Glomerular visceral epithelial cell (primary cell): ENCODE results near the gene NTM.
A peak's percentile ranks its signal among the peaks of the same experiment; 100 is the strongest.

Source experiments
- DNase-seq: peaks from one replicate; pipeline ENCODE4 v3.0.0-alpha.2; 2016; ENCODE audit errors: extremely low spot score

The NTM gene

DNA sequence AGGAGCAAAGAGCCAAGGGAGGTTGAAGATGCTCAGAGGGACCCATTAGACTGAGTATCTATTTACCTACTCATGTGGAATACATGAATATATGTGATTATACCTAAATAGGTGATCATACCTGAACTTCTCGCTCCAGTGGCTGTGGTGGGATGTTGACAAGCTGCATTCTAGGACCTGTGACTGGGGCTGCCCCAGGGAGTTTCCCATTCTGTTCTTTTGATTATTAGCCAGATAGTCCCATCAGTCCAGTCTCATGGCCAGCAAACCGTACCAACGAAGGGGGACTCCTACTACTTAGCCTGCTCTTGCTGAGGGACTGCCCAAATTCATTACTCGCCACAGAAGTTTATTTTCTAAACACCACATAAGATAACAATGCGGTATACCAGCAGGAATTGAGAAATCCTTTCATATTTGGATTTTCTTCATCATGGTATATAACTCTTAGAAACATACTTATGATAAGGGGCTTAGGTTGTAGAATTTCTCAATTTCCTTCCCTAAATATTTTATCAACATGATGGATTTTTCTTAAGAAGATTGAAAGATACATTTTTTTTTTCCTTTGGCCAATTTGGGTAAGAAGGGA is 273.9 kb downstream of the NTM start:
- no peak for DNase-seq

- DNase-seq, result no peak
These were observed 274.8 kb downstream of the NTM start for GRCh38 chr11:131645237-131645636.

GRCh38 chr11:131649856-131650255 is 279.4 kb downstream of the NTM start:
- no peak for DNase-seq

DNA sequence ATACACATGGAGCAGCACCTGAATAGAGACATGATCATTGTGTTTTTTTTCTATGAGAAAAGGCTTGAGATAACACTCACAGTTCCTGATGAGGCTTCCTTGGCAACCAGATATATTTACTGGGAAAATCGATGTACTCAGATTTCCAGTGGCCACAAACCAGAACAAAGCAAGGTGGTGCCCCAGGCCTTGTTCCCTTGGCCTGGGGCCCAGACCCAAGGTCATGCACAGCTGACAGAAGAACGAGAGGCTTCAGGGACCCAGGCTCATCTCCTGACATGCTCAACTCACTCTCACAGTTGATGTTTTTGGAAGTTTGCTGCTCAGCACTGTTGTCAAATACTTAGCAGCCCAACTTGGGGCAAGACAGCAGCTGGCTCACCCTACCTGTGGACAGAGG is 281.8 kb downstream of the NTM start:
- no peak for DNase-seq

- no peak for DNase-seq
These were observed 282.8 kb downstream of the NTM start for GRCh38 chr11:131653260-131653659.

DNA sequence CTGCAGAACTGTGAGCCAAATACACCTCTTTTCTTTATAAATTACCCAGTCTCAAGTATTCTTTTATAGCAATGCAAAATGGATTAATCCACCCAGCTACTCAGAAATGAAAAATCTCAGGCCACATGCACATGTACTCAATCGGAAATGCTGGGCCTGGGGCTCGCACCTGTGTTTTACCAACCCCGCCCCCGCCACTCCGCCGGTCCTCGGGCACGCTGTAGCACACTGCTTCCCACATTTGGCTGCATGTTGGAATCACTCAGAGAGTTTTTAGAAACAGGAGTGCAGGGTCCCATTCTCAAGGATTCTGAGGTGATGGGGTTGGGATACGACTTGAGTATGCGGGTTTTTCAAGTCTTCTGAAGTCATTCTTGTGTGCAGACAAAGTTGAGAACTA is 284.4 kb downstream of the NTM start:
- DNase-seq, result no peak

- DNase-seq, result no peak
These were observed 285.9 kb downstream of the NTM start for GRCh38 chr11:131656179-131656838.

GRCh38 chr11:131656839-131657211 is 286.4 kb downstream of the NTM start:
- DNase-seq, result no peak

GRCh38 chr11:131658414-131658813 is 288.0 kb downstream of the NTM start:
- DNase-seq, result no peak

- peak; percentile 28 for DNase-seq
These were observed 288.5 kb downstream of the NTM start for GRCh38 chr11:131658952-131659351.

GRCh38 chr11:131659931-131660330 is 289.5 kb downstream of the NTM start:
- no peak for DNase-seq

DNA sequence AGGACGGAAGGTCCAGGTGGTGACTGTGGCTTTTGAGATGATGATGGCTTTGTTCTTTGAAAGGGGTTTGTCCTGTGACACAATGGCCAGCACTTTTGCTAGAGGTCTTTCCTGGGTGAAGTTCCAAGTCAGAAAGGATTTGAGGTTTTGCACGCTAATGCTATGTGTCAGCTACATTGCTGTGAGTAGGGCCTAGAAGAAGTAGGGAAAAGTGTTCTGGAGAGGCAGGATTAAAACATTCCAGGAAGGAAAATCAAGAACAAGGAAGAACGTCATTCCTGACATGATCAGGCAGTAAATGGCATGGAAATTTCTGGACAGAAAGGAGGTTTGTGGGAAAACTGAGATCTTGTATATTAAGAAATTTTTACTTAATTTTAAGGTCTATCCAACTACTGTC is 290.7 kb downstream of the NTM start:
- peak; percentile 46 for DNase-seq

DNA sequence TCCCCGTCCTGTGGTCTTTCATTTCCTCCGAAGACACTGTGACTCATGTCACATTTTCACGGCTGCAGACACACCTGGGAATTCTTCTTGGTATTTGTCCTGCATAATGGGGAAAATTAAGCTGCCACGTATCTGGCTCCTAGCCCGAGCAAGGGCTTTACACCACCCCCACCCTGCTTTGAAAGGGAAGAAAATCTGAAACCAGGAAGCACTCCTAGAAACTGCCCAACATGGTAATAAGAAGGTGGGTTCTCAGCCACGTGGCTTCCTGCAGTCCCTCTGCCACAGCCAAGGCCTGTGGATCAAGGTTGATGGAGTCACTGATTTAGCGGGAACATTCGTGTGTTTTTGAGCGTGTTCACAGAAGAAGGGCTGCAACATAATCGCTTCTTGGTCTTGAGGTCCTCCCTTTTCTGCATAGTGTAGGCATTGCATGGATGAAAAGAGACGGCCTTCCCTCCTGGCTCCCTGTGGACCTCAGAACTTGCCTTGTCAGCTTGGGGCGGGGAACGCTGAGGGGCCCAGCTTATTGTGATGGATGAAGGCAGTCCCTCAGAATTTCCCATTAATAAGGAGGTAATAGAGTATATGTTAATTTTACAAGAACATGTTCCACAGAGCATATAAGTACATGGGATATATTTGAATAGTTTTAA is 292.0 kb downstream of the NTM start:
- peak; percentile 19 for DNase-seq

- no peak for DNase-seq
These were observed 292.6 kb downstream of the NTM start for GRCh38 chr11:131662993-131663392.

DNA sequence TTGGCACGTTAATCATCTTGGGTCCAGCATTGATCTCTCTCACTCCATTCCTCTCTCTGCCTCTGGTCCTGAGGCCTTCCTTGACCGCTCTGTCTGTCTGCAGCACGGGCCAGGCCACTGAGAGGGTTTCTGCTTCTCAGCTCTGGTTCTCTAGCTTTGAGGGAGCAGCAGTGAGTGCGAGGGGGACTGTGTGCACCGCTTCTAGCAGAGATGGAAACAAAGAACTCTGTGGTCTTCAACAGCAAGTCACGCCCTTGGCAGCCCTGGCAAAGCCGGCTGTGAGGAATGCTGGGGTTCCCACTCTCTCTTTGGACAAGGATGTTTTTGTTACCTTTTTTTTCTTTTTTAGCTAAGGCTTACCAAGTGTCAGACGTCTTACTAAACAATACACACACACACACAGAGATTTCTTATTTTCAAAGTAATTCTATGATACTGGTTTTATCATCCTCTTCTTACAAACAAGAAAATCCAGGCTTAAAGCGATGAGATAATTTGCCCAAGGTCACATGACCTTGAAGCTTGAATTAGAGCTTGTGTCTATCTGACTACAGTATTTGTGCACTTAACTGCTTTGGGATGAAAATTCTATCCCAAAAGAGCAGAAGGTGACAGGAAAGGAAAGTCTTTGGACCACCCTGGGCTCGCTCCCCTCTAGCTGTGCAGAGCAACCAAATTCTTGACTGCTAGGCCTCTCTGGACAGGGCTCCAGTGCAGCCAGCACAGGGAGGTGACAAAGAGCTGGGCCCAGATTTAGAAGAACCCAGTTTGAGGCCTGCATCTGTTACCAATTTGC is 293.2 kb downstream of the NTM start:
- no peak for DNase-seq

GRCh38 chr11:131664293-131664692 is 293.9 kb downstream of the NTM start:
- DNase-seq, result no peak

- no peak for DNase-seq
These were observed 294.4 kb downstream of the NTM start for GRCh38 chr11:131664816-131665215.

DNA sequence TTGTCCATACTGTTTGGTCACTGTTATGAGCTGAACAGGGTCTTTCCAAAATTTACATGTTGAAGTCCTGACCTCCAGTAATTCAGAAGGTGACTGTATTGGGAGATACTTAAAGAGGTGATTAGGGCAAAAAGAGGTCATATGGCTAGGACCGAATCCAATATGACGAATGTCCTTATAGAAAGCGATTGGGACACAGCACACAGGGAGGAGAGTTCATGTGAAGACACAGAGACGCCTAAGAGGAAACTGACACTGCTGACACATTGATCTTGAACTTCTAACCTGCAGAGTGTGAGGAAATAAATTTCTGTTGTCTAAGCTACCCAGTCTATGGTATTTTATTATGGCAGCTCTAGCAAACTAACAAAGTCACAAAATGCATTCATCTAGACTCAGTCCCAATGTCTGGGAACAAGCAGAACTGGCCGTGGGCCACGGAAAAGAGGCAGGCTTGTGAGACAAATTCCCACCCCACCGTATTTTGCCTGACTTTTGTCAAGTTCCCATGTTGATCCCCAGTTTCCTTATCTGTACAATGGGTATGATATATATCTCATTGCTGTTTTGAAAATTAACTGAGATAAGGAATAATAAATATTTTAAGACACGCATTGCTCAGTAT is 295.0 kb downstream of the NTM start:
- DNase-seq, result no peak

DNA sequence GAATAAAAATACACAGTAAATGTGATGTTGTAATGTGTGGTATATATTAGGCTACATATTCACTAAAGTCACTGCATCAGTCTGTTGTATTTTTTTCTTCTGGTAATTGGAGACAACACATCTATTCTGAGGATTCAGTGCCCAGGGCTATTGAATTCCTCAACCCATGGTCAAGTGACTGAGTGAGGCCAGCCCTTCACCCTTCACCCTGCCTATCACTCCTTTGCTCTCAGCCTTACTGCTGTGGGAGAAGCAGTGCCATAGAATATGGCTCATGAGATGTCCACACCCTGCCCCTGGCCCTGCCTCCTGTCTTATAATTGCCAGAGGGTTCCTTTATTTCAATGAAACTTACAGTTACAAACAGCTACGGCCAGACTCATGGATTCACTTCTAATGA is 295.6 kb downstream of the NTM start:
- DNase-seq, result no peak

DNA sequence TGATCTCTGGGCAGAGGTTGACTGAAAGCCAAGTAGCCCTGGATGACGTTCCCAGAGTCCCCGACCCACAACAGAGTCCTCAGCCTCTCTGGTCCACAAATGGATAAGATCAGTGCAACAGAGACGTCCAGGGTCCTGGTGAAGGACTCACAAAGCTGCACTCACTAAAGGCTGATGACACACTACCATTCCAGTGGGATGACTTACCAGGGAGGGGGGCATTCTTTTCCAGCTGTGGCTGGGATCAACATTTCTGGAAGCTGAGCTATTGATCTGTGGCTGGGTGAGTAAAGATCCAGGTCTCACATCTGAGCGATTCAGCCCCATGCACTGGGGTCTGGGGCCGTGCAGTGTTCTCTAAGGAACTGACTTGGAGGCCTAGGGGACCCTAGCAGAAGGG is 296.2 kb downstream of the NTM start:
- peak; percentile 47 for DNase-seq

DNA sequence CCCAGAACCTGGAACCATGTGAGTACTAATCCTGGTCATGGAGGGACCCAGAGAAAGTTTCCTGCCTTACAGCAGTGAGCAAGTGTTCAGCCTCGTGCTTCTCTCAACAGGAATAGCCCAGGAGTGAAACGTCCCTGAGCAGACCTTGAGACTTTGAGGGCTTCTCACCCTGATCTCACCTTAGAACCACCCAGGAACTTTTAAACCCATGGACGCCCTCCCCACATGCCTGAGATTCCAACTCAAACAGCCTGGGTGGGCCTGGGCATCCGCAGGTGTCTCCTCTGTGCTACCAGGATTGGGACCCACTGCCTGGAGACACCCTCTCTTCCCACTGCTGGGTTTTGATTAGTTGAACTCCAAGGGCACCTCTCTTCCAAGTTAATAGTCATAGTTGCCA is 297.2 kb downstream of the NTM start:
- no peak for DNase-seq
